GM21423 (cell line): ENCODE measurements around the gene SLC45A1.

ENCODE experiments used
- ATAC-seq: cut with Tn5 transposase; IDR thresholded peaks from one replicate; pipeline ENCODE4 v1.9.1; 2021; ENCODE audit warnings: mild to moderate bottlenecking, moderate library complexity; ENCODE audit not compliant: unreplicated experiment

Gene SLC45A1

GRCh38 chr1:8382608-8383505 is 64.9 kb downstream of the SLC45A1 start:
- no peak for ATAC-seq

GRCh38 chr1:8384088-8384487 is 66.2 kb downstream of the SLC45A1 start:
- ATAC-seq = no peak

GRCh38 chr1:8384577-8384976 is 66.7 kb downstream of the SLC45A1 start:
- ATAC-seq = no peak

DNA sequence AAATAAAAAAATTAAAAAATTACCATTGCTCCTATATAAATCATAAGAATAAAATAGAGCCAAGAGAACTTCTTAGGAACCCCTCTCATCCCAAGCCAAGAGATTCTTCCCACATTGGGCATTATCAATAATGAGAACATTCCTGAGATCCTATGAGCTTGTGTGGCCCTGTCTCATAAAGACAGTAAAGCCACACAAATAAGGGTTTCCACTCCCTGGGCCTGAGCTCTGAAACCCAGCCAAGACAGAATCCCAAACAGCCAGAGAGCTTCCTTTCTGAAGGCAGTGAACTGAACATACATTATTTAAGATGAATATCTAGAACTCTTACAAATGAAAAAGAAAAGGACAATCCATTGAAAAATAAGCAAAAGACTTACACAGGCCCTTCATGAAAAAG is 68.3 kb downstream of the SLC45A1 start:
- no peak for ATAC-seq

DNA sequence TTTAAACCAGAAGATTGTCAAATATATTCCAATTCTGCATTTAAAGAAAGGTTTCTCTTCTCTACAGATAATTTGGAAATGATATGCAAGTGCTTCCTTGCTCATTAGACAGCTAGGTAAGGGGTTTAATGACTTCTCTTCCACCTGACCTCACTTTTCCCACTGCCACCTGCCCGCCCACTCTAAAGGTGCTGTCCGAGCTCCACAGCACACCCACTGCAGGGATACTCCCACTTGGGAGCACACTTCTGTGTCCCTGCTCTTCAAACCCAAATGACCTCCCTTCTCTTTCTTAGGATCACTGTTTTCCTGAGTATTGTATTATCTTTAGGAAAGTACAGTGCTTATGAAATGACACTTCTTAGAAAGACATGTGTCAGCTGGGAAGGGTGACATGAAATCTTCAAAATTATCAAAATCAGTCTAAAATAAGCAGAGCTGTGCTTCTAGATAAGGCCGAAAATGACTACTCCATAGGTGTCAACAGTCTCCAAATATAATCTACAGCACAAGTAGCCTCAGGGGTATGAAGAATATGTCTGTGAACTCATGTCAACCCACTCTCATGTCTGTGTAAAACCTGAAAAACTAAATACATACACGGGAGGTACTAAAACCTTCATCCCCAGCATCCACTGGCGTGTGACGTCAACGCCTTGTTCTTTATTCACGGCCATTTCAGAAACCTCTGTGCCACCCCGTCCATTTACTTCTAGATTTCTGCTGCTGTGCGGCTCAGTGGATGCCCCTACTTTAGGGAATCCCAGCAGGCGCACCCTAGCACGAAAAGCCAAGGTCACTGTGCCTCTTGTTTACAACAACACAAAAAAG is 71.0 kb downstream of the SLC45A1 start:
- no peak for ATAC-seq

DNA sequence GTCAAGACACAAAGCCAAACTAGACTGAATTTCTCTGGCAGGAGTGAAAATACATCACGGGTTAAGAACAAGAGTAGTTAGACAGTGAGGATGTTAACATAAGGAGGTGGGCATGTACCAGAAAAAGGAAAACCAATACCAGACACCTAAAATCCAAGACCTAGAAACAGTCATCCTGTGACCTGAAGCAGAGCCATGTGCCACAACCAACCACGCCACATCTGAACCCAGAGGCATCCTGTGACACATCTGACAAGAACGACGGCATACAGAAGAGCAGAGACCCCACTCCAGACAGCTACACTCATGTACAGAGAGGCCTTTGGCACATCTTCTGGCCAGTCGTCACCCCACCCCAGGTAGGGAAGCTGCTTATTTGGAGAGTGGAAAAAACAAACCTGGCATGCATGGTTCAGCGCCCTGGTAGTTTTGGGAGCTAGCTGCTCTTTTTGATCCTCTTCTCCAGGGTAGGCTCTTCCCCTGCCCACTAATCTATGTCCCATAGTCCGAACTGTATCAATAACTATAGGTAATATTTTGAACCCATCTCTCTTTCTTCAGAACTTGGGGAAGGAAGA is 72.1 kb downstream of the SLC45A1 start:
- ATAC-seq = no peak

GRCh38 chr1:8390707-8391106 is 72.8 kb downstream of the SLC45A1 start:
- no peak for ATAC-seq

- ATAC-seq = no peak
Observed at GRCh38 chr1:8392522-8392921, 74.6 kb downstream of the SLC45A1 start.
